Adrenal gland (tissue), 5 donors: ENCODE results near the gene KCNT1.

Experiments
- POLR2A ChIP-seq, 2 donors: fragments of 450-650 bp; IDR thresholded peaks; one replicate each; pipeline ENCODE4 v1.6.1; 2017; ENCODE audit warnings: antibody characterized with exemption in 2 of 2, mild to moderate bottlenecking in 2 of 2, moderate library complexity in 1 of 2
- TF ChIP-seq, protein P1 (sequence below), 6 experiments: fragments of 450-650 bp in 4 of 6; fragments of 200-600 bp in 2 of 6; sonication (generic) in 1 of 6; IDR thresholded peaks; 1 replicate in 5 of 6; 2 replicates in 1 of 6; pipeline versions ENCODE4 v1.5.1 to v1.8.0; 2016 to 2021; ENCODE audit warnings: antibody characterized with exemption in 6 of 6, mild to moderate bottlenecking in 2 of 6, moderate library complexity in 1 of 6
- donor health status: DM: no; HTN: no; CAD: no.

DNA sequence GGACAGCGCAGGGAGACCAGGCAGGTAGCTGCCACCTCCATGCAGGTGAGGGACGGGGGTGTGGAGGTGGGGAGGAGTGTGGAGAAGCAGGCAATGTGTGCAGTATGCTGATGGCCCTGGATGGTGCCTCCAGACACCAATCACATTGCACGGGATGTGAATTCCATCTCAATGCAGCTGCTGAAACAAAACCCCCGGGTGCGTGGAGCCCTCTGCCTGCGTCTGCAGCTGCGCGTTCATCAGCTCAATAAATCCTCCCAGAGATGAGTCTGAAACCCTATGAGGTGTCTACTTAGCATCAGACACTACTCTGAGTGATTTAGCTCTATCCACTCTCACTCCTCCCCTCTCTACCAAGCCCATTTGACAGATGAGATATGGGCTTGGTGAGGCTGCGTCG, 13.0 kb upstream of the KCNT1 start:
- TF ChIP-seq, protein P1, sequence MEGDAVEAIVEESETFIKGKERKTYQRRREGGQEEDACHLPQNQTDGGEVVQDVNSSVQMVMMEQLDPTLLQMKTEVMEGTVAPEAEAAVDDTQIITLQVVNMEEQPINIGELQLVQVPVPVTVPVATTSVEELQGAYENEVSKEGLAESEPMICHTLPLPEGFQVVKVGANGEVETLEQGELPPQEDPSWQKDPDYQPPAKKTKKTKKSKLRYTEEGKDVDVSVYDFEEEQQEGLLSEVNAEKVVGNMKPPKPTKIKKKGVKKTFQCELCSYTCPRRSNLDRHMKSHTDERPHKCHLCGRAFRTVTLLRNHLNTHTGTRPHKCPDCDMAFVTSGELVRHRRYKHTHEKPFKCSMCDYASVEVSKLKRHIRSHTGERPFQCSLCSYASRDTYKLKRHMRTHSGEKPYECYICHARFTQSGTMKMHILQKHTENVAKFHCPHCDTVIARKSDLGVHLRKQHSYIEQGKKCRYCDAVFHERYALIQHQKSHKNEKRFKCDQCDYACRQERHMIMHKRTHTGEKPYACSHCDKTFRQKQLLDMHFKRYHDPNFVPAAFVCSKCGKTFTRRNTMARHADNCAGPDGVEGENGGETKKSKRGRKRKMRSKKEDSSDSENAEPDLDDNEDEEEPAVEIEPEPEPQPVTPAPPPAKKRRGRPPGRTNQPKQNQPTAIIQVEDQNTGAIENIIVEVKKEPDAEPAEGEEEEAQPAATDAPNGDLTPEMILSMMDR (IDR thresholded peaks at IDR 0.05), result no peak
- no peak for TF ChIP-seq POLR2A (IDR thresholded peaks at IDR 0.05)
